IMR-90 (cell line): ENCODE data around the gene C6orf47.

Experiments used
- BHLHE40 ChIP-seq: fragments of 150-350 bp; IDR thresholded peaks from 2 replicates; pipeline ENCODE4 v1.6.1; 2016; ENCODE audit warnings: mild to moderate bottlenecking, low read depth, low read length
- CEBPB ChIP-seq: IDR thresholded peaks from 2 replicates; pipeline ENCODE4 v1.6.1; 2012; ENCODE audit warnings: low read depth, low read length, improper control_type of control experiment
- CTCF ChIP-seq: conservative IDR thresholded peaks from 2 replicates; pipeline ENCODE4 v1.5.1; 2012; ENCODE audit warnings: mild to moderate bottlenecking, low read depth, low read length, improper control_type of control experiment
- ELK1 ChIP-seq: fragments of 150-350 bp; IDR thresholded peaks from 2 replicates; pipeline ENCODE4 v1.6.1; 2016; ENCODE audit warnings: low read depth, mild to moderate bottlenecking, low read length, moderate library complexity, borderline replicate concordance
- MAFK ChIP-seq: IDR thresholded peaks from 2 replicates; pipeline ENCODE4 v1.6.1; 2012; ENCODE audit warnings: low read depth, low read length, improper control_type of control experiment
- MAZ ChIP-seq: IDR thresholded peaks from 2 replicates; pipeline ENCODE4 v1.6.1; 2012; ENCODE audit warnings: low read depth, mild to moderate bottlenecking, low read length, improper control_type of control experiment, moderate library complexity, borderline replicate concordance
- MXI1 ChIP-seq: IDR thresholded peaks from 2 replicates; pipeline ENCODE4 v1.6.1; 2012; ENCODE audit warnings: low read depth, mild to moderate bottlenecking, low read length, moderate library complexity, borderline replicate concordance
- NFE2L2 ChIP-seq: fragments of 150-350 bp; IDR thresholded peaks from 2 replicates; pipeline ENCODE4 v1.6.1; 2016; ENCODE audit warnings: low read depth, mild to moderate bottlenecking, low read length
- POLR2A ChIP-seq: IDR thresholded peaks from 2 replicates; pipeline ENCODE4 v1.6.1; 2012; ENCODE audit warnings: mild to moderate bottlenecking, low read depth, low read length
- RAD21 ChIP-seq: IDR thresholded peaks from 2 replicates; pipeline ENCODE4 v1.6.1; 2012; ENCODE audit warnings: low read length, improper control_type of control experiment
- RCOR1 ChIP-seq: IDR thresholded peaks from 2 replicates; pipeline ENCODE4 v1.6.1; 2012; ENCODE audit warnings: mild to moderate bottlenecking, low read length, improper control_type of control experiment; ENCODE audit not compliant: insufficient replicate concordance
- RFX5 ChIP-seq: IDR thresholded peaks from 2 replicates; pipeline ENCODE4 v1.8.0; 2012; ENCODE audit warnings: low read depth, mild to moderate bottlenecking, low read length, moderate library complexity
- SMC3 ChIP-seq: fragments of 150-350 bp; IDR thresholded peaks from 2 replicates; pipeline ENCODE4 v1.6.1; 2016; ENCODE audit warnings: low read depth, mild to moderate bottlenecking, antibody characterized with exemption, low read length, moderate library complexity
- USF2 ChIP-seq: fragments of 150-350 bp; IDR thresholded peaks from 2 replicates; pipeline ENCODE4 v1.6.1; 2017; ENCODE audit warnings: mild to moderate bottlenecking, antibody characterized with exemption, low read length, low read depth

GRCh38 chr6:31659649-31660380 lies 763 bp downstream of the C6orf47 start:
- TF ChIP-seq CTCF, result no peak
- TF ChIP-seq POLR2A, result no peak; the same call in 1 of the 2 replicates
- TF ChIP-seq USF2, result no peak
- no peak for TF ChIP-seq CEBPB
- no peak for TF ChIP-seq MAFK
- no peak for TF ChIP-seq BHLHE40
- TF ChIP-seq SMC3, result no peak
- TF ChIP-seq RFX5, result no peak
- TF ChIP-seq RAD21, result no peak
- no peak for TF ChIP-seq MXI1
- TF ChIP-seq MAZ, result no peak
- TF ChIP-seq NFE2L2, result no peak
- no peak for TF ChIP-seq ELK1
- TF ChIP-seq RCOR1, result no peak
